Activated naive CD8-positive, alpha-beta T cell treated with anti-CD3 and anti-CD28 coated beads for 36 hours (primary cell): ENCODE results near the gene DOCK10. TPM values are rescaled to one million over a fixed set of nuclear protein-coding genes. Genes with fewer than 3 reads are reported as not detected.

ENCODE experiments used
- DNase-seq: peaks from one replicate; pipeline ENCODE4 v3.0.0; 2021
- H3K27ac Mint-ChIP-seq: one replicate; pipeline ENCODE4 v1.8.0; 2022; ENCODE audit warnings: mild to moderate bottlenecking, moderate library complexity, mixed read lengths
- H3K27me3 Mint-ChIP-seq: one replicate; pipeline ENCODE4 v1.8.0; 2022; ENCODE audit warnings: mild to moderate bottlenecking, mixed read lengths
- H3K36me3 Mint-ChIP-seq: one replicate; pipeline ENCODE4 v1.8.0; 2021; ENCODE audit warnings: mild to moderate bottlenecking, mixed read lengths
- H3K4me1 Mint-ChIP-seq: one replicate; pipeline ENCODE4 v1.8.0; 2021; ENCODE audit warnings: mixed read lengths
- H3K4me3 Mint-ChIP-seq: one replicate; pipeline ENCODE4 v1.8.0; 2022; ENCODE audit warnings: mild to moderate bottlenecking, moderate library complexity, mixed read lengths
- H3K9me3 Mint-ChIP-seq: one replicate; pipeline ENCODE4 v1.8.0; 2022; ENCODE audit warnings: mixed read lengths
- total RNA-seq, 2 experiments: library from RNA; stranded (reverse); gene quantifications; one replicate each; pipeline ENCODE4 v1.2.3, GENCODE V29; 2021

DOCK10 gene
- 100 to 1,000 TPM; 154 to 159 TPM for total RNA-seq

GRCh38 chr2:225041851-225042799, at the start of gene DOCK10:
Gene DOCK10 (minus strand): TSS chr2:225042468. CDS start chr2:225042374, 94 bp downstream.
- DNase-seq = peak; percentile 70
- H3K9me3 Mint-ChIP-seq = no peaks in the 10 kb centered on the region
- peak within 1 kb of the TSS; percentile 95 for H3K4me3 Mint-ChIP-seq
- peak within 1 kb of the TSS; percentile 98 for H3K27ac Mint-ChIP-seq
- peaks cover 46% of the 10 kb centered on the region for H3K4me1 Mint-ChIP-seq
- peaks cover 32% of the 10 kb centered on the region for H3K36me3 Mint-ChIP-seq
- no peaks in the 10 kb centered on the region for H3K27me3 Mint-ChIP-seq

- H3K36me3 Mint-ChIP-seq = no peaks in the 10 kb centered on the region
- no peak overlapping the region for H3K4me3 Mint-ChIP-seq
- no peak overlapping the region for H3K27ac Mint-ChIP-seq
- DNase-seq = no peak
- H3K27me3 Mint-ChIP-seq = no peaks in the 10 kb centered on the region
- peaks cover 3% of the 10 kb centered on the region for H3K9me3 Mint-ChIP-seq
- H3K4me1 Mint-ChIP-seq = peaks cover 8% of the 10 kb centered on the region
Observed at GRCh38 chr2:225091336-225091735, 49.1 kb upstream of the DOCK10 start.

GRCh38 chr2:225090746-225091145, 48.5 kb upstream of the DOCK10 start:
- Mint-ChIP-seq H3K27ac (no peak overlapping the region), H3K4me1 (peaks cover 8% of the 10 kb centered on the region), H3K36me3 (no peaks in the 10 kb centered on the region), H3K4me3 (no peak overlapping the region), H3K9me3 (peaks cover 3% of the 10 kb centered on the region), H3K27me3 (no peaks in the 10 kb centered on the region)
- DNase-seq = no peak

- Mint-ChIP-seq H3K4me3 (no peak overlapping the region), H3K9me3 (no peaks in the 10 kb centered on the region), H3K4me1 (peaks cover 8% of the 10 kb centered on the region), H3K36me3 (no peaks in the 10 kb centered on the region), H3K27me3 (no peaks in the 10 kb centered on the region), H3K27ac (no peak overlapping the region)
- no peak for DNase-seq
Observed at GRCh38 chr2:225086915-225087314, 44.6 kb upstream of the DOCK10 start.

- Mint-ChIP-seq H3K27me3 (no peaks in the 10 kb centered on the region), H3K4me3 (no peak overlapping the region), H3K36me3 (no peaks in the 10 kb centered on the region), H3K4me1 (peaks cover 6% of the 10 kb centered on the region), H3K9me3 (no peaks in the 10 kb centered on the region), H3K27ac (no peak overlapping the region)
- no peak for DNase-seq
Observed at GRCh38 chr2:225086439-225086838, 44.2 kb upstream of the DOCK10 start.

GRCh38 chr2:225083276-225083675, 41.0 kb upstream of the DOCK10 start:
- no peak for DNase-seq
- Mint-ChIP-seq H3K27me3 (no peaks in the 10 kb centered on the region), H3K9me3 (no peaks in the 10 kb centered on the region), H3K4me1 (peaks cover 3% of the 10 kb centered on the region), H3K4me3 (no peak overlapping the region), H3K27ac (no peak overlapping the region), H3K36me3 (no peaks in the 10 kb centered on the region)

- H3K9me3 Mint-ChIP-seq = no peaks in the 10 kb centered on the region
- H3K4me3 Mint-ChIP-seq = no peak overlapping the region
- no peaks in the 10 kb centered on the region for H3K4me1 Mint-ChIP-seq
- no peak overlapping the region for H3K27ac Mint-ChIP-seq
- DNase-seq = no peak
- H3K36me3 Mint-ChIP-seq = no peaks in the 10 kb centered on the region
- H3K27me3 Mint-ChIP-seq = no peaks in the 10 kb centered on the region
Observed at GRCh38 chr2:225076125-225076524, 33.9 kb upstream of the DOCK10 start.

GRCh38 chr2:225074919-225075681, 32.8 kb upstream of the DOCK10 start:
- Mint-ChIP-seq H3K4me1 (no peaks in the 10 kb centered on the region), H3K27ac (no peak overlapping the region), H3K4me3 (no peak overlapping the region), H3K36me3 (no peaks in the 10 kb centered on the region), H3K27me3 (no peaks in the 10 kb centered on the region), H3K9me3 (no peaks in the 10 kb centered on the region)
- DNase-seq = no peak

- no peak for DNase-seq
- Mint-ChIP-seq H3K4me3 (no peak overlapping the region), H3K36me3 (no peaks in the 10 kb centered on the region), H3K9me3 (no peaks in the 10 kb centered on the region), H3K27ac (no peak overlapping the region), H3K27me3 (no peaks in the 10 kb centered on the region), H3K4me1 (no peaks in the 10 kb centered on the region)
Observed at GRCh38 chr2:225074366-225074765, 32.1 kb upstream of the DOCK10 start.

GRCh38 chr2:225073198-225073597, 30.9 kb upstream of the DOCK10 start:
- H3K4me1 Mint-ChIP-seq = no peaks in the 10 kb centered on the region
- no peaks in the 10 kb centered on the region for H3K27me3 Mint-ChIP-seq
- no peaks in the 10 kb centered on the region for H3K36me3 Mint-ChIP-seq
- no peak overlapping the region for H3K4me3 Mint-ChIP-seq
- peaks cover 7% of the 10 kb centered on the region for H3K9me3 Mint-ChIP-seq
- DNase-seq = no peak
- no peak overlapping the region for H3K27ac Mint-ChIP-seq

- Mint-ChIP-seq H3K27ac (no peak overlapping the region), H3K4me1 (no peaks in the 10 kb centered on the region), H3K4me3 (no peak overlapping the region), H3K27me3 (no peaks in the 10 kb centered on the region), H3K36me3 (peaks cover 3% of the 10 kb centered on the region), H3K9me3 (peaks cover 13% of the 10 kb centered on the region)
- no peak for DNase-seq
Observed at GRCh38 chr2:225072444-225072843, 30.2 kb upstream of the DOCK10 start.

GRCh38 chr2:225070811-225071210, 28.5 kb upstream of the DOCK10 start:
- Mint-ChIP-seq H3K27me3 (no peaks in the 10 kb centered on the region), H3K4me1 (peaks cover 12% of the 10 kb centered on the region), H3K9me3 (peaks cover 25% of the 10 kb centered on the region), H3K36me3 (peaks cover 15% of the 10 kb centered on the region), H3K27ac (no peak overlapping the region), H3K4me3 (no peak overlapping the region)
- DNase-seq = no peak

- peaks cover 25% of the 10 kb centered on the region for H3K9me3 Mint-ChIP-seq
- H3K4me3 Mint-ChIP-seq = no peak overlapping the region
- no peak overlapping the region for H3K27ac Mint-ChIP-seq
- peaks cover 15% of the 10 kb centered on the region for H3K36me3 Mint-ChIP-seq
- peaks cover 19% of the 10 kb centered on the region for H3K4me1 Mint-ChIP-seq
- DNase-seq = no peak
- no peaks in the 10 kb centered on the region for H3K27me3 Mint-ChIP-seq
Observed at GRCh38 chr2:225069966-225070365, 27.7 kb upstream of the DOCK10 start.

GRCh38 chr2:225069477-225069876, 27.2 kb upstream of the DOCK10 start:
- peaks cover 25% of the 10 kb centered on the region for H3K9me3 Mint-ChIP-seq
- peaks cover 16% of the 10 kb centered on the region for H3K36me3 Mint-ChIP-seq
- H3K4me1 Mint-ChIP-seq = peaks cover 24% of the 10 kb centered on the region
- DNase-seq = no peak
- no peak overlapping the region for H3K4me3 Mint-ChIP-seq
- no peak overlapping the region for H3K27ac Mint-ChIP-seq
- no peaks in the 10 kb centered on the region for H3K27me3 Mint-ChIP-seq

GRCh38 chr2:225065882-225066281, 23.6 kb upstream of the DOCK10 start:
- Mint-ChIP-seq H3K4me3 (no peak overlapping the region), H3K9me3 (peaks cover 25% of the 10 kb centered on the region), H3K27ac (peak overlapping the region; percentile 17), H3K36me3 (peaks cover 18% of the 10 kb centered on the region), H3K27me3 (no peaks in the 10 kb centered on the region), H3K4me1 (peaks cover 35% of the 10 kb centered on the region)
- DNase-seq = no peak
